Effector memory CD4-positive, alpha-beta T cell (primary cell): ENCODE results near the gene EHD4.

Experiments used
- DNase-seq, 3 donors: peaks; one replicate each; pipeline ENCODE4 v3.0.0-alpha.2; 2020
- H3K27ac ChIP-seq: 2 replicates; pipeline ENCODE4 v1.7.0; 2013; ENCODE audit warnings: mild to moderate bottlenecking, low read length, moderate library complexity; ENCODE audit not compliant: insufficient read depth, poor library complexity, severe bottlenecking
- H3K27me3 ChIP-seq: replicated peaks from 2 replicates; pipeline ENCODE4 v1.7.0; 2013; ENCODE audit warnings: mild to moderate bottlenecking, low read length; ENCODE audit not compliant: insufficient read depth, control insufficient read depth, poor library complexity, severe bottlenecking
- H3K36me3 ChIP-seq: 2 replicates; pipeline ENCODE4 v1.7.0; 2013; ENCODE audit warnings: mild to moderate bottlenecking, low read length, moderate library complexity; ENCODE audit not compliant: control insufficient read depth, insufficient read depth
- H3K4me1 ChIP-seq: 2 replicates; pipeline ENCODE4 v1.7.0; 2013; ENCODE audit warnings: low read length, mild to moderate bottlenecking; ENCODE audit not compliant: control insufficient read depth, insufficient read depth, poor library complexity, severe bottlenecking
- H3K4me3 ChIP-seq: 2 replicates; pipeline ENCODE4 v1.7.0; 2013; ENCODE audit warnings: low read length, low read depth, mild to moderate bottlenecking; ENCODE audit not compliant: insufficient read depth, poor library complexity, severe bottlenecking
- H3K9me3 ChIP-seq: 2 replicates; pipeline ENCODE4 v1.7.0; 2013; ENCODE audit warnings: mild to moderate bottlenecking, low read length, moderate library complexity; ENCODE audit not compliant: control insufficient read depth

EHD4 gene

DNA sequence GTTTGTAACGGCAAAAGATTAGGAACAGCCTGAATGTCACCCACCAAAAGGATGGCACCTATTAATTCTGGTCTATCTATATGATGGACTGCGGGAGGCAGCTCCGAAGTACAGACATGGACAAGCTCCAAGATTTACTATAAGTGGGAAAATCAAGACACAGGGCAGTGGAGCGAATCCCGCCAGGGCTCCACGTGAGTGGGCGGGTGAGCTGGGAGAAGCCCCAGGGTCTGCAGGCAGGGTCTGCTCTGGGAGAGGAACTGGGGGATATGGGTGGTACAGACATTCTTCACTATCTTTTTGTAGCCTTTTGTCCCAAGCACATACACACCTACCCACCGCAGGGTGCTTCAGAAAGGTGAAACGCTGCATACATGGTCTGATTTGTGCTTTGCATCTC lies 40.3 kb downstream of the EHD4 start:
- H3K4me1 ChIP-seq, result peaks cover 38% of the 10 kb centered on the region
- no peak overlapping the region for H3K27ac ChIP-seq

DNA sequence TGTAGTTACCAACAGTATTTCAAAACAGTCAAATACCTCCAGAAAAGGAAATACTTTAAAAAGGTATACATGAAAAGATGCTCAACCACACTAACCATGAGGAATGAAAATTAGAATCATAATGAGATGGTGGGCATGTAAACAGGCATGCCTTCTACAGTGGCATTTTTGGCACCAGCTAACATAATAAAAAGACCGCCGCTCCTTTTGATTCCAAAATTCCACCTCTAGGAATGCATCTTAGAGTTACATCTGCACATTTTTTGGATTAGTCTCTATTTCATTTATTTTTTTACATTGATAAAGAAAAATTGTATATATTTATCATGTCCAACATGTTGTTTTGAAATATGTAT lies 41.5 kb downstream of the EHD4 start:
- Histone ChIP-seq H3K27ac (no peak overlapping the region), H3K9me3 (no peaks in the 10 kb centered on the region), H3K27me3 (no peaks in the 10 kb centered on the region), H3K36me3 (no peaks in the 10 kb centered on the region), H3K4me3 (no peak overlapping the region), H3K4me1 (peaks cover 39% of the 10 kb centered on the region)
- DNase-seq, result no peak

More for the DNA sequence above, 40.3 kb downstream of the EHD4 start:
- H3K36me3 ChIP-seq, result no peaks in the 10 kb centered on the region
- H3K4me3 ChIP-seq, result no peak overlapping the region
- DNase-seq, result no peak
- no peaks in the 10 kb centered on the region for H3K9me3 ChIP-seq
- no peaks in the 10 kb centered on the region for H3K27me3 ChIP-seq

DNA sequence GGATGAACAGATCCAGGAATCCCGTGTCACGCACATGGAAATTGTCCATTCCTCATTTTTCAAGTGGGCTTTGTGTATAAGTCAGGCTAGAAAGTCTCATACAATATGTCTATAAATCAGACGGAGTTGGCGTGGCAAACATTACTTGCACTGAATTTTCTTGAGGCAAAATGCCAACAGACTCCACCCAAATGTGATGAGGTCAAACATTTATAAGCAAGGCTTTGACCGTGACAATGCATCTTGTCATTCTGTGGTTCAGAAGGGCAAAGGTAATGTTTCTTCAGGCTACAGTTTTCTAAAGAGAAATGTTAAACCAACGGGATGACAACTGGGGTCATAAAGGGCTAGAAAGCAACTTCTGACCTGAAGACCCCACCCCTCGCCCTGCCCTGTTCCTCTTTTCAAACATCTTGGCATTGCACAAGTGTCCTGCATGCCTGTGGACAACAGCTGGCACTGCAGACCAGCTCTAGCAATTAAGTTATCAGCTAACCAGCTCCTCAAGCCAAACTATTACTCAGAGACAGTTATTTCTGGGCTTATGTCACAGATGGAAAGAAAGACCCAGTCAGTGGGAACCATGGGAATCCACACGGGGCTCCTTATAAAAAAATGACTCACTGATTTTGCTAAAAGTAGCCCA lies 42.0 kb downstream of the EHD4 start:
- Histone ChIP-seq H3K36me3 (no peaks in the 10 kb centered on the region), H3K4me1 (peaks cover 34% of the 10 kb centered on the region), H3K9me3 (no peaks in the 10 kb centered on the region), H3K4me3 (no peak overlapping the region), H3K27ac (no peak overlapping the region), H3K27me3 (no peaks in the 10 kb centered on the region)
- no peak for DNase-seq

DNA sequence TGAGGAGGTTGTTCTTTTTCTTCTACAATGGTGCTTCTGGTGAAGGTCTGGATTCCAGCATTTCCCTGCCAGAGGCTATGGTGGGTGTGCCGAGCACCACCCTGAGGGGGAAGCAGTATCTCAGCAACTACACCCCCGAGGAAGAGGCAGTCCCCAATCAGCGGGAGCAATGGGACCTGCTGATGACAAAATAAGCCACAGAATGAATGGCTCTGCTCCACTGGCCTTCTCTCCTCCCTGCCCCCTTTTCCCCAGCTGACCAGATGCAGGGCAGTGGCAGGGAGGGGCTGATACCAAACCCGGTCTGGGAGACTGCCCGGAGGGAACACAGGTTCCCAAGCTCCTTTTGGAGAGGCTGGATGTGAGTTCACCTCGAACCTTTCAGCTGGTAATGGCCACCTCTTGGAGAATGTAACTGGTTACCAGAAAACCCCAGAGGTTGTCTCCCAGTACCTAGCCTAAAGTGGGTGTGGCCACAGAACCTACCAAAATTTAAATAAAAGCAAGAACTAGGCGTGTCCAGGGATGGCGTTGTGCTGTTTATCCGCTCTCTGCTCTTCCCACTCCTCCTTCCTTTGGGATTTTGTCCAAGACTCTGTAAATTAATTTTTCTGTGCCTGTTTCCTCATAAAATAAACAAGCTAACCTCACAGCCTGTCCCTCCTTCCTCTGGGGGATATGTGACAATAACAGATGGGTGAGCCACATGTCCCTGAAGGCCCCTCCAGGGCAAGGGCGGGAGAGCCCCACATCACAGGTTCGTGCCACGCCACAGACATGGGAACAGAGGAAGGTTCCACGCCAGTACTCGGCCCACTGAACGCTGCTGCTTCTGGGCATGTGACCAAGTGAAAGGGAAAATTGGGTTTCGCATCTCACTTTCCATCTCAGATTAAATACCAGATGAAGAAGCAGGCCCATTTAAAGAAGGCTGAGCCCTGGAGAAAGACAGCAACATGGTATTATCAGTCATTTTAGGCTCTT lies 43.4 kb downstream of the EHD4 start:
- DNase-seq, result no peak
- Histone ChIP-seq H3K4me1 (peaks cover 20% of the 10 kb centered on the region), H3K36me3 (peaks cover 6% of the 10 kb centered on the region), H3K9me3 (no peaks in the 10 kb centered on the region), H3K27ac (no peak overlapping the region), H3K4me3 (no peak overlapping the region), H3K27me3 (no peaks in the 10 kb centered on the region)

DNA sequence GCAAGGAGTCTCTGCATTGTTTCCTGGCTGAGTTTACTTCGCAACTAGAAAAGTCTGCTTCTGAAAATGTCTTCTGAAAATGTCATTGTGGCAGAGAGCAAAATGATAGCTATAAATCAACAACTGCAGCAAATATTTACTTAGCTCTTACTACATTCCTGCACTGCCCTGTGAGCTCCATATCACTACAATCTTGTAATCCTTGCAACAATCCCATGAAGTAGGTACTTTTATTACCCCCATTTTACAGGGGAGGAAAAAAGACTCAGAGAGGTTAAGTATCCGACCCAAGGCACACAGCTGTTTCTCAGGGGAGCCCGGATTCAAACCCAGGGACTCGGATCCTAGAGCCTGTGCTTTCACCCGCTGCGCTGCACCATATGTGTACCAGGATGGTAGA lies 44.3 kb downstream of the EHD4 start:
- no peaks in the 10 kb centered on the region for H3K9me3 ChIP-seq
- DNase-seq, result no peak
- no peak overlapping the region for H3K4me3 ChIP-seq
- no peak overlapping the region for H3K27ac ChIP-seq
- H3K27me3 ChIP-seq, result no peaks in the 10 kb centered on the region
- peaks cover 6% of the 10 kb centered on the region for H3K36me3 ChIP-seq
- peaks cover 12% of the 10 kb centered on the region for H3K4me1 ChIP-seq

DNA sequence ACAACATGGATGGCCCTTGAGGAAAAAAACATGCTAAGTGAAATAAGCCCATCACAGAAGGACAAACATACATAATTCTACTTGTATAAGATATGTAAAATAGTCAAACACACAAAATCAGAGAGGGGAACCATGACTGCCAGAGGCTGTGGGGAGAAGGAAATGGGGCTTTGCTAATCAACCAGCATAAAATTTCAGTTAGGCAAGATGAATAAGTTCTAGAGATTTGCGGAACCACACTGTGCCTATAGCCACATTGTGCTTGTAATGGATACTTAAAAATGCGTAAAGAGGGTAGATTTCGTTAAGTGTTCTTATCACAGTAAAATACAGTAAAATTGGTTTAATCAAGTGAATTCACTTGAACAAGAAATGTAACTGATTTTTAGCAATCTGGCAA lies 44.8 kb downstream of the EHD4 start:
- peaks cover 6% of the 10 kb centered on the region for H3K36me3 ChIP-seq
- DNase-seq, result no peak
- H3K27me3 ChIP-seq, result no peaks in the 10 kb centered on the region
- no peaks in the 10 kb centered on the region for H3K9me3 ChIP-seq
- H3K4me1 ChIP-seq, result peaks cover 11% of the 10 kb centered on the region
- no peak overlapping the region for H3K4me3 ChIP-seq
- no peak overlapping the region for H3K27ac ChIP-seq

DNA sequence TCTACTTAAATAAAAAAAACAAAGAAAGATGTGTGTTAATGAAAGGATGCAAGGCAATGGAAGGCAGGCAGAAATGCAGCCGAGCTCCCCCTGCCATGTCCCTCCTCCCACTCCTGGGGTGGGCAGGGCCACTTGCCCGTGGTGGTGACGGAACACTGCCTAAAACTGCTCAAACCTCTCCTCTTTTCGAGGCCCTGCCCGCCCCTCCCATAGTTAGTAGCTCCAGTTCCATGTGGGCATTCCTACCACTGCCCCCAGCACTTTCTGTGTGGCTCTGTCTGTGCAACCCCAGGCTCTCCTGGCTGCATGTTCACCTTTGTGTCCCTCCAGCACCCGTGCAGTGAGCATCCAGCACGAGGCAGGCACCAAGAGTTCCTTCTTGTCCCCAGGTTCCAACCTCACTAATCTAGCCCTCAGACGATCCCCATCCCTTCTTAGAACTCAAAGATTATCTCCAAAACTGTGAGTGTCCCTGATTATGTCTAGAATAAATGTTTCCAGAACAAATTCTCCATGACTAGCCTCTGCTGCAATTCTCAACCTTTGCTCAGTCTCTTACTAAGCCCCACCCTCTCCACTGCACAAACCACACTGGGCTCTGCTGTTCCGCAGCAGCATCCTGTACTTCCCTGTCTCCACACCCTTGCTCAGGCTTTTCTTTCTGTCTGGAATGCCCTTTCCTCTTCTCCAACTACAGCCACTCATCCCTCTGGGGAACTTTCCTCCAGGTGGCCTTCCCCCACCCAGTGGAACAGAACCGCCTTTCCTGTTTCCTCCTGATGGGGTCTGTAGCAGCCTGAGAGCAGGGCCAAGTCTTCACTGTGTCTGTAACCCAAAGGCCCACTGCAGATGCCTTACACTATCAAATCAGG lies 45.9 kb downstream of the EHD4 start:
- no peak for DNase-seq
- no peaks in the 10 kb centered on the region for H3K9me3 ChIP-seq
- H3K27ac ChIP-seq, result no peak overlapping the region
- peaks cover 11% of the 10 kb centered on the region for H3K4me1 ChIP-seq
- H3K4me3 ChIP-seq, result no peak overlapping the region
- H3K36me3 ChIP-seq, result peaks cover 6% of the 10 kb centered on the region
- H3K27me3 ChIP-seq, result no peaks in the 10 kb centered on the region

DNA sequence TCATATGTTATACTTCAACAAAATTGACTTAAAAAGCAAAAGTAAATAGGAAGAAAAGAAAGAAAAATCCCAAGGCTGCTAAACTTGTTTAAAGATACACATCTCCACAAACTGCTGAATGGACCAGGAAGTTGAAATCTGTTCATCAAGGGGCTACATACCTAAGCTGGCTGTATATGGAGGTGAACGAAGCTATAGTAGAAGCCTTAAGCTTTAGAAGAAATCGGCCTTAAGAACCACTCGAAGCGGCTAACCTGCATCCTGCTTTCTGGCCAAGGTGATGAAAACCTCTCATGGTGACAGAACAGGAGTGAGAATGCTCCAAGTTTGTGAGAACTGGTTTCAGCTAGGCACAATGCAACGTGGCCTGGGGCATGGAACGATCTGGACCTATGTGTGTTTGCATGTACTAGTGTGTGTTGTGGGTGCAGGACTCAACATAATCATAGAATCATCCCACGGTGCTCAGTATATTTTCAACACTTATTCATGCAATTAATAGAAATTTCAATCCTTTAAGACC lies 47.2 kb downstream of the EHD4 start:
- DNase-seq, result no peak
- H3K4me3 ChIP-seq, result no peak overlapping the region
- H3K36me3 ChIP-seq, result peaks cover 6% of the 10 kb centered on the region
- no peak overlapping the region for H3K27ac ChIP-seq
- H3K4me1 ChIP-seq, result peaks cover 11% of the 10 kb centered on the region
- no peaks in the 10 kb centered on the region for H3K9me3 ChIP-seq
- H3K27me3 ChIP-seq, result no peaks in the 10 kb centered on the region

DNA sequence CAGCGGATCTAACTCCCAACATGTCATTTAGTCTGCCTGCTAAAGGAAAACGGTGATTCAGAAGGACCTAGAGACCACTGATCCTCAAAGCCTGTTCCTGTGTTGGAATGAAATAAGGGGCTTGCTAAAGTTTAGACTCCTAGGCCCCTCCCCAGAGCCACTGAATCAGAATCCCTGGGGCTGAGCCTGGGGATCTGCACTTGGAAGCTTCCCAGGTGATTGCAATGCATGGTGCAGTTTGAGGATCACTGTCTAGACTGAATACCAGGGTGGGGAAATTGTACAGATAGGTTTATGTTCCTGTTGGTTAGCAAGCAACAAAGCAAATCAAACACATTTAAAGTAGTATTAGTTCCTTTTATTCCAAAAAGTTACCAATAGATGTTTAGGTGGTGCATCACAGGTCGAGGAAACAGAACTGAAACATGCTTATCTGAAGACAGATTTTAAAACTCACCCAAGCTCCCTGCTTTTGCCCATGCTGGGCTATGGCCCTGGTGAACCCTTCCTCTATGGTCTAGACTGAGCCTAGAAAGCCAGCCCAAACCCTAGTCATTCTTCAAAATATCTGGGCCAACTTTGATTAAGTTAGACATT lies 48.9 kb downstream of the EHD4 start:
- H3K9me3 ChIP-seq, result no peaks in the 10 kb centered on the region
- peaks cover 17% of the 10 kb centered on the region for H3K36me3 ChIP-seq
- peaks cover 11% of the 10 kb centered on the region for H3K4me1 ChIP-seq
- no peak overlapping the region for H3K27ac ChIP-seq
- no peaks in the 10 kb centered on the region for H3K27me3 ChIP-seq
- DNase-seq, result no peak
- H3K4me3 ChIP-seq, result no peak overlapping the region
